HepG2 (cell line): ENCODE results near the gene PLK3. TPM values are rescaled to one million over a fixed set of nuclear protein-coding genes. Genes with fewer than 3 reads are reported as not detected.

Experiments
- BORCS8-MEF2B ChIP-seq: sonication (generic); formaldehyde crosslinking; IDR thresholded peaks from 2 replicates; pipeline ENCODE4 v1.8.0; 2022; ENCODE audit warnings: mild to moderate bottlenecking, missing genetic modification reagents
- CC2D1A ChIP-seq: sonication (generic); formaldehyde crosslinking; IDR thresholded peaks from 2 replicates; pipeline ENCODE4 v1.8.1; 2023; ENCODE audit warnings: mild to moderate bottlenecking, missing genetic modification reagents
- CHCHD3 ChIP-seq: sonication (generic); formaldehyde crosslinking; IDR thresholded peaks from 2 replicates; pipeline ENCODE4 v1.8.0; 2022; ENCODE audit warnings: mild to moderate bottlenecking, missing genetic modification reagents, moderate library complexity
- FOXK1 ChIP-seq: sonication (generic); formaldehyde crosslinking; IDR thresholded peaks from 2 replicates; pipeline ENCODE4 v1.4.0; 2020; ENCODE audit warnings: low read depth, missing genetic modification reagents, borderline replicate concordance
- HNRNPUL1 ChIP-seq: fragments of 200-400 bp; formaldehyde crosslinking; IDR thresholded peaks from 2 replicates; pipeline ENCODE4 v1.6.1; 2017; ENCODE audit warnings: low read depth, mild to moderate bottlenecking, low read length, moderate library complexity
- KMT2A ChIP-seq: sonication (generic); formaldehyde crosslinking; IDR thresholded peaks from 2 replicates; pipeline ENCODE4 v1.4.0; 2020; ENCODE audit warnings: missing genetic modification reagents
- PHB2 ChIP-seq: fragments of 450-650 bp; IDR thresholded peaks from 2 replicates; pipeline ENCODE4 v1.6.1; 2018; ENCODE audit not compliant: partially characterized antibody
- PHF8 ChIP-seq: sonication (generic); formaldehyde crosslinking; IDR thresholded peaks from 2 replicates; pipeline ENCODE4 v1.5.0; 2020; ENCODE audit warnings: missing genetic modification reagents
- POLR2AphosphoS5 ChIP-seq: IDR thresholded peaks from 2 replicates; pipeline ENCODE4 v1.6.1; 2012; ENCODE audit warnings: low read depth, low read length
- PRPF4 ChIP-seq: fragments of 200-400 bp; formaldehyde crosslinking; IDR thresholded peaks from 2 replicates; pipeline ENCODE4 v1.6.1; 2016; ENCODE audit warnings: low read length, low read depth; ENCODE audit not compliant: poor library complexity, severe bottlenecking
- SNRNP70 ChIP-seq: fragments of 200-400 bp; formaldehyde crosslinking; IDR thresholded peaks from 2 replicates; pipeline ENCODE4 v1.6.1; 2017; ENCODE audit warnings: mild to moderate bottlenecking, low read depth, low read length, moderate library complexity
- WIZ ChIP-seq: sonication (generic); formaldehyde crosslinking; IDR thresholded peaks from 2 replicates; pipeline ENCODE4 v1.5.1; 2020; ENCODE audit warnings: mild to moderate bottlenecking, missing genetic modification reagents
- ZC3H13 ChIP-seq: sonication (generic); formaldehyde crosslinking; IDR thresholded peaks from 2 replicates; pipeline ENCODE4 v1.8.1; 2023; ENCODE audit warnings: mild to moderate bottlenecking, missing genetic modification reagents, moderate library complexity
- ZNF235 ChIP-seq: sonication (generic); formaldehyde crosslinking; IDR thresholded peaks from 2 replicates; pipeline ENCODE4 v1.8.1; 2023; ENCODE audit warnings: mild to moderate bottlenecking, missing genetic modification reagents, borderline replicate concordance
- ZNF350 ChIP-seq: sonication (generic); formaldehyde crosslinking; IDR thresholded peaks from 2 replicates; pipeline ENCODE4 v1.4.0; 2020; ENCODE audit warnings: mild to moderate bottlenecking, low read depth, missing genetic modification reagents, borderline replicate concordance
- ZNF768 ChIP-seq: sonication (generic); formaldehyde crosslinking; IDR thresholded peaks from 2 replicates; pipeline ENCODE4 v1.4.0; 2020; ENCODE audit warnings: missing genetic modification reagents
- ZNF775 ChIP-seq: sonication (generic); formaldehyde crosslinking; IDR thresholded peaks from 2 replicates; pipeline ENCODE4 v1.4.0; 2020; ENCODE audit warnings: missing genetic modification reagents, mild to moderate bottlenecking, moderate library complexity, borderline replicate concordance
- ZSCAN9 ChIP-seq: IDR thresholded peaks from 2 replicates; pipeline ENCODE4 v1.6.1; 2016; ENCODE audit warnings: borderline replicate concordance
- polyA plus RNA-seq, 8 experiments: library from polyadenylated mRNA; depleted of rRNA in 3 of 8; stranded (reverse) in 7 of 8; unstranded in 1 of 8; fragments of >200 nt; fragmentation: Illumina TruSeq in 4 of 8; extraction: Trizol in 4 of 8; gene quantifications; 2 replicates each; pipeline versions ENCODE4 v1.2.1 to v1.2.3, GENCODE V29; 2011 to 2016; ENCODE audit warnings: low read depth in 4 of 8, missing spikeins in 1 of 8, mixed read lengths in 1 of 8; ENCODE audit not compliant: insufficient read depth in 1 of 8
- total RNA-seq, 5 experiments: library from RNA; depleted of rRNA; stranded (reverse); fragments of >200 nt; fragmentation: Illumina TruSeq; extraction: Trizol; gene quantifications; 2 replicates each; pipeline ENCODE4 v1.2.3, GENCODE V29; 2016; ENCODE audit warnings: low read depth in 1 of 5
- TF ChIP-seq, protein P1 (sequence below): sonication (generic); formaldehyde crosslinking; conservative IDR thresholded peaks from 2 replicates; pipeline ENCODE4 v1.4.0; 2020; ENCODE audit warnings: mild to moderate bottlenecking, missing genetic modification reagents, moderate library complexity
- TF ChIP-seq, protein P2 (sequence below): sonication (generic); formaldehyde crosslinking; IDR thresholded peaks from 2 replicates; pipeline ENCODE4 v1.8.0; 2022; ENCODE audit warnings: missing genetic modification reagents, mild to moderate bottlenecking, borderline replicate concordance
- TF ChIP-seq, protein P3 (sequence below): sonication (generic); formaldehyde crosslinking; IDR thresholded peaks from 2 replicates; pipeline ENCODE4 v1.4.0; 2020; ENCODE audit warnings: missing genetic modification reagents, borderline replicate concordance
- TF ChIP-seq, protein P4 (sequence below): sonication (generic); formaldehyde crosslinking; IDR thresholded peaks from 2 replicates; pipeline ENCODE4 v1.5.1; 2020; ENCODE audit warnings: missing genetic modification reagents, mild to moderate bottlenecking, borderline replicate concordance

PLK3 gene
- total and polyA plus RNA-seq, 2 of the 13 experiments (the other 11 are each of a cell fraction or from before 2014, with no cell fraction given), result 9.8 to 16.9 TPM

DNA sequence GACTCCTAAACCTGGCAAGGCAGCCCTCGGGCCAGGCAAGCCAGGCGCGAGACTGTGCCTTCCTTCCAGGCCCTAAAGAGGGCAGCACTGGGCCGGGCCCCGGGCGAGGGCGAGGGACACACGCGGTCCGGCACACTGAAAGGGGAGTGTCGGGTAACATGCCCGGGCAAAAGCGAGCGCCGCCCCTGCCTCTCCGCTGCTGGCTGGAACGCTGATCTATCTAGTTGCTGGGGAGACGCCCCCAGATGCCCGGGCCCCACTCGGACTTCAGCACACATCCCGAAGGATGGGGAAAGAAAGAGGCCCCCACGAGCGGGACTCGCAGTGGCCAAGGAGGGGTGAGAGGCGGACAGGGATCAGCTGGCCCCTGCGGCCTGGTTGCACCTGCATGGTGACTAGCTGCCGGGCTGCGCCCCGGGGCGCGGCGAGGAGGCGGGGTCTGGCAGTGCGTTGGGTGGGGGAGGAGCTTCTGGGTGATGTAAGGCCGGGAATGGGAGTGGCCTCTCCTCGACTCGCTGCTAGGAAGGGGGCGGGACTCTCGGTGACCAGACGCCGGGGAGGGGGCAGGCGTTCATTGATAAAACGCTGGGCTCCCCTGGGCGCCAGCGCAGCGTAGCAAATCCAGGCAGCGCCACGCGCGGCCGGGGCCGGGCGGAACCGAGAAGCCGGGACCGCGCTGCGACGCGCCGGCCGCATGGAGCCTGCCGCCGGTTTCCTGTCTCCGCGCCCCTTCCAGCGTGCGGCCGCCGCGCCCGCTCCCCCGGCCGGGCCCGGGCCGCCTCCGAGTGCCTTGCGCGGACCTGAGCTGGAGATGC, at the start of gene PLK3 (continued):
- TF ChIP-seq ZNF350 (CRISPR knock-in tag), result peak; percentile 91; the same call in 1 of the 2 replicates
- peak; percentile 90 for TF ChIP-seq PHF8
- TF ChIP-seq ZNF235 (CRISPR knock-in tag), result no peak
- TF ChIP-seq WIZ (CRISPR knock-in tag), result no peak
- peak; percentile 97 for TF ChIP-seq POLR2AphosphoS5
- TF ChIP-seq BORCS8-MEF2B (CRISPR knock-in tag), result peak; percentile 28; the same call in 1 of the 2 replicates
- no peak for TF ChIP-seq ZSCAN9 (CRISPR knock-in tag)
- TF ChIP-seq, protein P1, sequence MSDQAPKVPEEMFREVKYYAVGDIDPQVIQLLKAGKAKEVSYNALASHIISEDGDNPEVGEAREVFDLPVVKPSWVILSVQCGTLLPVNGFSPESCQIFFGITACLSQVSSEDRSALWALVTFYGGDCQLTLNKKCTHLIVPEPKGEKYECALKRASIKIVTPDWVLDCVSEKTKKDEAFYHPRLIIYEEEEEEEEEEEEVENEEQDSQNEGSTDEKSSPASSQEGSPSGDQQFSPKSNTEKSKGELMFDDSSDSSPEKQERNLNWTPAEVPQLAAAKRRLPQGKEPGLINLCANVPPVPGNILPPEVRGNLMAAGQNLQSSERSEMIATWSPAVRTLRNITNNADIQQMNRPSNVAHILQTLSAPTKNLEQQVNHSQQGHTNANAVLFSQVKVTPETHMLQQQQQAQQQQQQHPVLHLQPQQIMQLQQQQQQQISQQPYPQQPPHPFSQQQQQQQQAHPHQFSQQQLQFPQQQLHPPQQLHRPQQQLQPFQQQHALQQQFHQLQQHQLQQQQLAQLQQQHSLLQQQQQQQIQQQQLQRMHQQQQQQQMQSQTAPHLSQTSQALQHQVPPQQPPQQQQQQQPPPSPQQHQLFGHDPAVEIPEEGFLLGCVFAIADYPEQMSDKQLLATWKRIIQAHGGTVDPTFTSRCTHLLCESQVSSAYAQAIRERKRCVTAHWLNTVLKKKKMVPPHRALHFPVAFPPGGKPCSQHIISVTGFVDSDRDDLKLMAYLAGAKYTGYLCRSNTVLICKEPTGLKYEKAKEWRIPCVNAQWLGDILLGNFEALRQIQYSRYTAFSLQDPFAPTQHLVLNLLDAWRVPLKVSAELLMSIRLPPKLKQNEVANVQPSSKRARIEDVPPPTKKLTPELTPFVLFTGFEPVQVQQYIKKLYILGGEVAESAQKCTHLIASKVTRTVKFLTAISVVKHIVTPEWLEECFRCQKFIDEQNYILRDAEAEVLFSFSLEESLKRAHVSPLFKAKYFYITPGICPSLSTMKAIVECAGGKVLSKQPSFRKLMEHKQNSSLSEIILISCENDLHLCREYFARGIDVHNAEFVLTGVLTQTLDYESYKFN (CRISPR knock-in tag), result peak; percentile 86
- TF ChIP-seq, protein P2, sequence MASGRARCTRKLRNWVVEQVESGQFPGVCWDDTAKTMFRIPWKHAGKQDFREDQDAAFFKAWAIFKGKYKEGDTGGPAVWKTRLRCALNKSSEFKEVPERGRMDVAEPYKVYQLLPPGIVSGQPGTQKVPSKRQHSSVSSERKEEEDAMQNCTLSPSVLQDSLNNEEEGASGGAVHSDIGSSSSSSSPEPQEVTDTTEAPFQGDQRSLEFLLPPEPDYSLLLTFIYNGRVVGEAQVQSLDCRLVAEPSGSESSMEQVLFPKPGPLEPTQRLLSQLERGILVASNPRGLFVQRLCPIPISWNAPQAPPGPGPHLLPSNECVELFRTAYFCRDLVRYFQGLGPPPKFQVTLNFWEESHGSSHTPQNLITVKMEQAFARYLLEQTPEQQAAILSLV (CRISPR knock-in tag), result peak; percentile 82
- TF ChIP-seq SNRNP70, result no peak
- TF ChIP-seq, protein P3, sequence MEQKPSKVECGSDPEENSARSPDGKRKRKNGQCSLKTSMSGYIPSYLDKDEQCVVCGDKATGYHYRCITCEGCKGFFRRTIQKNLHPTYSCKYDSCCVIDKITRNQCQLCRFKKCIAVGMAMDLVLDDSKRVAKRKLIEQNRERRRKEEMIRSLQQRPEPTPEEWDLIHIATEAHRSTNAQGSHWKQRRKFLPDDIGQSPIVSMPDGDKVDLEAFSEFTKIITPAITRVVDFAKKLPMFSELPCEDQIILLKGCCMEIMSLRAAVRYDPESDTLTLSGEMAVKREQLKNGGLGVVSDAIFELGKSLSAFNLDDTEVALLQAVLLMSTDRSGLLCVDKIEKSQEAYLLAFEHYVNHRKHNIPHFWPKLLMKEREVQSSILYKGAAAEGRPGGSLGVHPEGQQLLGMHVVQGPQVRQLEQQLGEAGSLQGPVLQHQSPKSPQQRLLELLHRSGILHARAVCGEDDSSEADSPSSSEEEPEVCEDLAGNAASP (CRISPR knock-in tag), result peak; percentile 80; the same call in 1 of the 2 replicates
- TF ChIP-seq CC2D1A, result no peak
- peak; percentile 29; the same call in 1 of the 2 replicates for TF ChIP-seq FOXK1 (CRISPR knock-in tag)
- no peak for TF ChIP-seq CHCHD3
- TF ChIP-seq HNRNPUL1, result 0 out of 2 replicates have a peak, but pooled peaks have one; percentile 31
- TF ChIP-seq ZC3H13 (CRISPR knock-in tag), result peak; percentile 68
- TF ChIP-seq KMT2A (CRISPR knock-in tag), result no peak; the same call in 1 of the 2 replicates
- peak; percentile 60; the same call in 1 of the 2 replicates for TF ChIP-seq ZNF768
- TF ChIP-seq PRPF4, result no peak
- no peak for TF ChIP-seq PHB2
- TF ChIP-seq, protein P4, sequence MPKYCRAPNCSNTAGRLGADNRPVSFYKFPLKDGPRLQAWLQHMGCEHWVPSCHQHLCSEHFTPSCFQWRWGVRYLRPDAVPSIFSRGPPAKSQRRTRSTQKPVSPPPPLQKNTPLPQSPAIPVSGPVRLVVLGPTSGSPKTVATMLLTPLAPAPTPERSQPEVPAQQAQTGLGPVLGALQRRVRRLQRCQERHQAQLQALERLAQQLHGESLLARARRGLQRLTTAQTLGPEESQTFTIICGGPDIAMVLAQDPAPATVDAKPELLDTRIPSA (CRISPR knock-in tag), result no peak
- TF ChIP-seq ZNF775 (CRISPR knock-in tag), result peak; percentile 57; the same call in 1 of the 2 replicates
